NCI-H345 treated with DMSO at 0.1 percent for 48 hours (cell line): ENCODE data around the gene WSB2.
A peak's percentile ranks its signal among the peaks of the same experiment; 100 is the strongest.

Experiments used
- DNase-seq: peaks from one replicate; lab custom pipeline; 2025; ENCODE audit not compliant: unreplicated experiment; lab: John Stamatoyannopoulos, UW

WSB2 gene

DNA sequence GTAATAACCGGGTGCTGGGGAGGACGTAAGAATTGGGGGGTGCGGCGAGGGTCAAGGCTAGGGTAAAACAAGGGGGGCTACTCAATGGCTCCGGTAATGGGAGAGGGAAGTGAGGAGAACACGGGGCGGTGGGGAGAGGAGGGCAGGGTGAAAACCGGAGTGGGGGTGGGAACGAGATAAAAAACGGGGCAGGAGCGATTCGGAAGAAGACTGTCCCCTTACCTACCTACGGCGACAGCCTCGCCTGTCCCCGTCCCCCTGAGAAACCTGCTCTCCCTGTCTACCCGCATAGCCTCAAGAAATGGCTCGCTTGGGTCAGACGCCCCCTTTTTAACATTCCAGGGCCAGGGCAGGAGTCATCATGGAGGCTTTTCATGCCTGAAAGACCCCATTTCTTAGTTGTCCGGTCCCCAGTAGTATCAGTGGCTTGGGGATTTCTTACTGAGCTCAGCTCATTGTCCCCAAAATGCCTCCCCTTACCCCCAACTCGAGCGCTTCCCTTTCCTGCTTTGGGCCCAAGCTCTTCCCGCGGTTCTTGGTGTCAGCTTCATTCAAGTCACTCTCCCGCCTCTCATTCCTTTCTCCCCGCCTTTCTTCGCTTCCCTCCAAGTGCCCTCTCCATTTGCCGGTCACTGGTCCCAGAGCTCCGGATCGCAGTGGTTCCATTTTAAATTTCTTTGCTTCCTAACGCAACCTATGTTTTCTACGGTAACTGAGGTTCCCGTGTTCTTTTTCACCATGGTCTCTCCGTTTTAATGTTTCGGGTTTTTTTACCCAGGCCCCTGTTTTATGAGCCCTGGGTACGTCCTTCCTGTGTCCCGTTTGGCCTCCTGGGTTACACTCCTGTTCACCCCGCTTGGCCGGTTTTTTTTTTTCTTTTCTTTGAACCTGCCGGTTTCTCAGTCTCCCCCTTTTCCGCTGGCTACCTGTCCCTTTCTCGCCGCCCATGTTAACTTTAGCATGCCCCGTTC lies 1.2 kb upstream of the WSB2 start:
- no peak for DNase-seq

DNA sequence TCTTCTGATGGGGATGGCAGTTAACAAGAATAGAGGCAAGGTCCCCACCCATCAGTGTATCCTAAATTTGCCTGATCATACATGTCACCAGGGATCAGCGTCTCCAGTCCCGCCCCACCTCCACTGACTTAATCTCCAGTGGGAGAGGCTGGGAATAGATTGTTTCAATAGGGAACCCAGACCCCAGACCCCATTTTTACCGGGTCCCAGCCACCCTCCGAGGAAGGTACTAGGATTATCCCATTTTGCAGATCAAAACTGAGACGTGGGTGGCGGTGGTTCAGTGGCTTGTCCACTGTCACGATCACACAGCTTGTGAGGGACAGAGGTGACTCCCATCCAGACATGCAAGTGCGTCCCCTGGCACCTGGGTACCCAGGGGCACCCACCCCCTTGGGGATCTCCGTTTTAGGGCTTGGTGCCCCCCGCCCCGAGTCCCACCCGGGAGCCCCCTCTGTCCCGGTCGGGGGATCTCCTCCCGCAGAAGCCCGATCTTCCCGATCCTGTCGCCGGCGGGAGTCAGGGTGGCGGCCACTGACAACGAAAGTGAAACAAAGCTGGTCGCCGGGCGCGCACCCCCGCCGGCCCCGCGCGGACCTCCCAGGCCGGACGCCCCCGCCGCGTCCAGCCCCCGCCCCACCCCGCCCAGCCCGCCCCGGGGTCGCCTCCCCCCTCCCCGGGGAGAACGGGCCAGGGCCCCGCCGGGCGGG lies 523 bp downstream of the WSB2 start:
- no peak for DNase-seq

DNA sequence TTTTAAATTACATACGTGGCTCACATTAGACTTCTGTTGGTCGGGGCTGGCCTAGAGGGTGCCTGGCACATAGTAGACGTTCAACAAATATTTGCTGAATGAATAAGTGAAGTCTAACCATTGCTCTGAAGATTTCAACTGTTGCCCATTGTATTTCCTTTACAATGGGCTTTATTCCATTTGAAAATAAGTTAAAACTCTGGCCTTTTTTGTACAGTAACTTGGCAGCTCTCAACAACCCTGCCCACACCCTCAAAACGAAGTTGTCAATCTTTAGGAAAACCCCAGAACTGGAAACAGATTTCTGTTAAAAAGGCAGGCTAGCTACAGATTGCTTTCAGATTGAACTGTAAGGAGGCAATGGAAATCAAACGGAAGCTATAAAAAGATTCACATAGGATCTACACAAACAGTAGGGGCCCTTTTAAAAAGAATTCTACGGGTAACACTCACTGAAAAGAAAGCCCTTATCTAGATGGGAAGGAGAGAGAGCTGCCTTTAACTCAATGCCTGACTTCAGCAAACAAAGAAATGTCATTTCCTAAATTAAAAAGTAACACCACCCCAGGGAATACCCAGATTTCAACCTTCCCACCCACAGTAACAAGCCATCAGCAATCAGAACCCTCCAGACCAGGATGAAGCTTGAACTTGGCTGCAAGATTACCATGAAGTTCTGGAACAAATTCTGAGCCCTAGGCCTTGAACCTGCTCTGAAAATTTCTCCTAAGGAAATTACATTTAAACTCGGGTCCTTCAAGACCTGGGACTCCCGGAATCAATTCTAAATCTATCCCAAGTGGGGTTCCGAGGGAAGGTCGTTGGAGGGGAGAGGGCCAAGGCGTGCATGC lies 1.4 kb downstream of the WSB2 start:
- peak; percentile 15 for DNase-seq

DNA sequence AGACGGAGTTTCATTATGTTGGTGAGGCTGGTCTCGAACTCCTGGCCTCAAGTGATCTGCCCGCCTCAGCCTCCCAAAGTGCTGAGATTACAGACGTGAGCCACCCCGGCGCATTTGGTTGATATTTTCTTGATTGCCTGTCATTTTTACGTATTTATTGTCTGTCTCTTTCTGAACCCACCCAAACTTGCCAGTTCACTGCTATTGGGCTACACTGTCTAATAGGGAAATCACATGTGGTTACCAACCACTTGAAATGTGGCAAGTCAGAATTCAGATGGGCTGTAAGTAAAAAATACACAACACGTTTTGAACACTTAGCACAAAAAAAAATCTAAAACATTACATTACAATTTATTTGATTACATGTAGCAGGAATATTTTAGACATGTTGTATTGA lies 2.1 kb downstream of the WSB2 start:
- DNase-seq: no peak

DNA sequence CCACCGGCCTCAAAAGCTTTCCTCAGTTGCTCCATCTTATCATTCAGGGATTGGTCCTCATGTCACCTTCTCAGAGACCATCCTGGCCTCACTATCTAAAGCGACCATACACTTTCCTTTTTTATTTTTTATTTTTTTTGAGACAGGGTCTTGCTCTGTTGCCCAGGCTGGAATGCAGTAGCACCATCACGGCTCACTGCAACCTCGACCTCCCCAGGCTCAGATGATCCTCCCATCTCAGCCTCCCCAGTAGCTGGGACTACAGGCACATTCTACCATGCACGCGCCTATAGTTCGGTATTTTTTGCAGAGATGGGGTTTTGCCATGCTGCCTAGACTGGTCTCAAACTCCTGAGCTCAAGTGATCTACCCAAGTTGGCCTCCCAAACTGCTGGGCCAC lies 2.8 kb downstream of the WSB2 start:
- no peak for DNase-seq

GRCh38 chr12:118055865-118056773 lies 4.9 kb downstream of the WSB2 start:
- peak; percentile 40 for DNase-seq

- peak; percentile 55 for DNase-seq
These were observed 5.8 kb downstream of the WSB2 start for GRCh38 chr12:118055144-118055557.

GRCh38 chr12:118053071-118053985 lies 7.7 kb downstream of the WSB2 start:
- no peak for DNase-seq

- DNase-seq: no peak
These were observed 8.5 kb downstream of the WSB2 start for GRCh38 chr12:118052324-118053070.

DNA sequence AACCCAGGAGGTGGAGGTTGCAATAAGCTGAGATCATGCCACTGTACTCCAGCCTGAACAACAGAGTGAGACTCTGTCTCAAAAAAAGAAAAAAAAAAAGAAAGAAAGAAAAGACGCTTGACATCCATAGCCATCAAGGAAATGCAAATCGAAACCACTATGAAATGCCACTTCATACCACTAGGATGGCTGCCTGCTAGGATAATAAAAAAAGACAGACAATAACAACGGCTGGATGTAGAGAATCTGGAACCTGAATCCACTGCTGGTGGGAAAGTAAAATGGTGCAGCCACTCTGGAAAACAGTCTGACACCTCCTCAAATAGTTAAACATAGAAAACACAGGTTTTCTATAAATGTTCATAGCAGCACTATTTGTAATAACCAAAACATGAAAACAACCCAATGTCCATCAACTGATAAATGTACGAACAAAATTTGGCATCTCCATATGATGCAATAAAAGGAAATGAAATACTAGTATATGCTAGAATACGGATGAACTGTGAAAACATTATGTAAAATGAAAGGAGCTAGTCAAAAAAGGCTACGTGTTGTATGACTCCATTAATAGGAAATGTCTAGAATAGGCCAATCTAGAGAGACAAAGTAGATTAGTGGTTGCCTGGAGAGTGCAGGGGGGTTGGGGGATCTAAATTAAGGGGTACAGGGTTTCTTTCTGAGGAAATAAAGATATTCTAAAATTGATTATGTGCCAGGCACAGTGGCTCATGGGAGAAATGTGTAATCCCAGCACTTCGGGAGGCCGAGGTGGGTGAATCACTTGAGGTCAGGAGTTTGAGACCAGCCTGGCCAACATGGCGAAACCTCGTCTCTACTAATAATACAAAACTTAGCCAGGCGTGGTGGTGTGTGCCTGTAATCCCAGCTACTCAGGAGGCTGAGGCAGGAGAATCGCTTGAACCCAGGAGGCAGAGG lies 9.7 kb downstream of the WSB2 start:
- DNase-seq: no peak

- DNase-seq: no peak
These were observed 14.5 kb downstream of the WSB2 start for GRCh38 chr12:118046430-118046829.

DNA sequence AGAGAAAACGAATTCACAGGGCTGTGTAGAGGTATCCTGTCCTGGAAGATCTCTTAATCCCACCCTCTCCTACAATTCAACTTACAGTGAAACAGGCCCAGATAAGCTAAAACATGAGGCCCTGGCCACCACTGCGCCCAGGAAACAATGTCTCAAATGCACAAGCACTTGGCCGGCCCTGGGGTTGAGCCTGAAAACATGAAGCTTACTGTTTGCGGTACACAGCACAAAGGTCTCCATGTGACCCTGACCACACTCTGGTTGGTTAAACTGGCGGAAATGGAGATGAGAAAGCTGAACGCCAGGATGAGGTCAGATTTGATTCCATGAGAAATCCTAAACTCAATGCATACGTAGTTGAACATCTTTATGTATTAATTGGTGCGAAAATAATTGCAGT lies 16.4 kb downstream of the WSB2 start:
- no peak for DNase-seq

DNA sequence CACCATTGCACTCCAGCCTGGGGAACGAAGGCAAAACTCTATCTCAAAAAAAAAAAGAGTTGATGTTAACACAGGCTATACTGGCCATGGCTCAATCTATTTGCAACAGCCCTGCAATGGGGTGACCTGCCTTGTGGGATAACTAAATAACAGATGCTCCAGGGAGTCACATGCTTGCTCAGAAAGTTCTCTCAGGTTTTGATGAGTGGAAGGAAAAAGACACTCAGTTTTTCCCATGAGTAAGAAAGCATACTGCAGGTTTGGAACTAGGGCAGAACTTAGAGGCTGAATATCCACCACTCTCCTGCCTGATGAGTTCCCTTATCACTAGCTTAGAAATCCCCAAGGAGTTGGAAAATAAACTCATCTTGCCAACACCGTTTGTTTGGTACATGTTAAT lies 16.9 kb downstream of the WSB2 start:
- no peak for DNase-seq

- DNase-seq: no peak
These were observed 18.9 kb downstream of the WSB2 start for GRCh38 chr12:118042091-118042490.

DNA sequence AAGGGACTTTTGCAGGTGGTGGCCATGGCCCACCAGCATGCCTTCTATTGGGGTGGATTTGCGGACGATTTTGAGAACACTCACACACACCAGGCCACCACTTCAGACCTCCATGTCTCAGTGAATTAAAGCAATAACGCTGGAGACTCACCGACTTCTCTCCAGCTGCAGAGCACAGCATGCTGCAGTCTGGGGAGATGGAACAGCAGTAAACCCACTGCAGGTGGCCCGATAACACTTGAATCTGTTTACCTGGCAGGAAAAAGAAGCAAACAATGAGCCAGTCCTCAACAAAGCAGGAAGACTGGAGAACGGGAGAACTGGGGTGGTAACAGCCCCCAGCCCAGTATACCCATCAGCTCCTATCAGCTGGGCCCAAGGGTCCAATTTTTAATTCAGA lies 22.8 kb downstream of the WSB2 start:
- DNase-seq: peak; percentile 92

- DNase-seq: no peak
These were observed 24.1 kb downstream of the WSB2 start for GRCh38 chr12:118036672-118037411.
